ENCODE measurements around the gene DCPS.
"Not testable (repeated sequence)": the region's sequence is repeated elsewhere in the genome, so short reads cannot be mapped to it uniquely, and the experiment has no call there.

The DCPS gene

GRCh38 chr11:126383339-126384335 lies 79.8 kb downstream of the DCPS start:
- no peak for DNase-seq (ENCODE audit: low read depth in 2 of 2)

GRCh38 chr11:126384449-126385070 lies 80.7 kb downstream of the DCPS start:
- DNase-seq (ENCODE audit: low read depth in 2 of 2), result no peak

DNA sequence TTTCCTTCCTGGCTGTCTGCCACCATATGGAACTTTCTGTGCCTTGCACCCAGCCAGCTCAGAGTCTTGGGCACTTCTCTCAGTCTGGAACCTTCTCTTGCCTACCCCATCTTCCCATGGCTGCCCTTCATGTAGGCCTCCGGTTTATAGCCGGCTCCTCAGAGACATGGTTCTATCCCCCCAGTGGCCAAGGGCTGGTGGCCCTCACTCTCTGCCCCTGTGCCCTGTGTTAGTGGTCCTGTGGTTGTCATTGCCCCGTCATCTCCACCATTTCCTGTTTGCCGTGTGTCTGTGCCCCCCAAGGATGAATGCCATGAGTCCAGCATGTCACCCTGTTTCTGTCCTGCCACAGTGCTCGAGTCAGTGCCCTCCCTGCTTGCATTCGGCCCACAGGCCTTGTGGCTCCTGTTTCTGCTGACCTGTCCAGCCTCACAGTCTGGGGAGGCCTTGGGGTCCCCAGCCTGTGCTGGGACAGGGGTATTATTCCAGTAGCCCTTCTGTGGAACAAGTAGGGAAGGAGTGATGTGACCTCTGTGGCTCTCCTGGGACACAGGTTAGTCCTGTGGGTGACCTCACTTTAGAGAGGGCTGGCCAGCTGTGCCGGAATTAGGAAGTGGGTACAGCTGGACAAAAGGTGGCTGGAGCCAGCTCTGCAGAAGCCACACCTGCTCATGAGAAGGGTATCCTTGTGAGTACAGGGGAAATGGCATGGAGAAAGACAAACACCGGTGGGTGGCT lies 82.3 kb downstream of the DCPS start:
- no peak for DNase-seq (ENCODE audit: low read depth in 2 of 2)

GRCh38 chr11:126386729-126387071 lies 82.8 kb downstream of the DCPS start:
- DNase-seq (ENCODE audit: low read depth in 2 of 2), result not testable (repeated sequence)

- no peak for DNase-seq (ENCODE audit: low read depth in 2 of 2)
Measured at GRCh38 chr11:126387857-126388256, 84.0 kb downstream of the DCPS start.

GRCh38 chr11:126390272-126390867 lies 86.5 kb downstream of the DCPS start:
- no peak for DNase-seq (ENCODE audit: low read depth in 2 of 2)

GRCh38 chr11:126391286-126391954 lies 87.6 kb downstream of the DCPS start:
- no peak for DNase-seq (ENCODE audit: low read depth in 2 of 2)

DNA sequence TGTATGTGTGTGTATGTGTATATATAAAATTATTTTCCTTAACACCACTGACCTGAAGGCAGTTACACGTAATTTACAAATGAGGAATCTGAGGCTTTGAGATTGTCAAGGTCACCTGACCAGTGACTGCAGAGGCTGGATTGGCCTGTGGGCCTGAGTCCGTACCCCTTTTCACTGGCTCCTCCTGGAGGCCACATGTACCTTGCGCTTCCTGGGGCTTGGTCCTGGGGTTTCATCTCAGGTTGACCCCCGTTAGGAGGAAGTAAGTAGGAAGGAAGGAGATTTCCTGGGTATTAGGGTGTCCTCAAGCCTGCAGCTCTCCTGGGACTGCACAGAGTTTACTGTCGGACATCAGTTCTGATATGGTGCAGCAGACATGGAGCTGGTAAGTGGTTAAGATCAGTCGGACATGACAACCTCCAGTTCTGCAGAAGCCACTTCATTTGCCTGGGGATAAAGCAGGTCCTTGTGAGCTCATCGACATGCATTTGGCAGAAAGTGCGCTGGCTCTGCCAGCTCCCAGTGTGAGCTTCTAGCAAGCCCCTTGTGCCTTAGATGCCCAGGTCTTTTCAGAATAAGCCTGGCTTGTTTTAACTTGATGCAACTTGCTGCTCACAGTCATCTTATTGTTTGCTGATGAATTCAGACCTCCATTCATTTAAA lies 88.2 kb downstream of the DCPS start:
- no peak for DNase-seq (ENCODE audit: low read depth in 2 of 2)

GRCh38 chr11:126392633-126393013 lies 88.8 kb downstream of the DCPS start:
- no peak for DNase-seq (ENCODE audit: low read depth in 2 of 2)

GRCh38 chr11:126393143-126393542 lies 89.3 kb downstream of the DCPS start:
- no peak for DNase-seq (ENCODE audit: low read depth in 2 of 2)

DNA sequence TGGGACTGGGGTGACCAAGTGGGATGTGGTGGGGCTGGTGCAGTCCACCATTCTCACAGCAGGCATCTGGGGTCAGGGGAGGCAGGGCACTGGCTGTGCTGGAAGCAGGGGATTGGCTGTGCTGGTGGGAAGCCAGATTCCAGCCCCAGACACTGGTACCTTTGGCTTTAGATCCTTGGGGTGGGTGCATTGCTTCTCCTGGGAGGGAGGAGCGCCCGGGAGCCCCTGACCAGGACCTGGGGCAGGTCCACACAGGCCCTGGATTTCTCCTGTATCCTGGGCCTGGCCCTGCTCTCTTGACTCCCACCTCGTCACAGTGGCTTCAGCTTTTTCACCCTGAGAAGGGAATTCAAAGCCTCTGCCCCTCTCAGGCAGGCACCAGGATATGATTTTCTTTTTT lies 90.2 kb downstream of the DCPS start:
- DNase-seq (ENCODE audit: low read depth in 2 of 2), result no peak

- not testable (repeated sequence) for DNase-seq (ENCODE audit: low read depth in 2 of 2)
Measured at GRCh38 chr11:126394634-126395072, 90.8 kb downstream of the DCPS start.
